Vagina (tissue), 2 donors: ENCODE results near the gene CELF4.

Experiments
- CTCF ChIP-seq, 3 experiments: fragments of 450-650 bp in 2 of 3; fragments of 200-600 bp in 1 of 3; sonication (generic) in 1 of 3; IDR thresholded peaks; one replicate each; pipeline ENCODE4 v1.5.1; 2017 to 2019; ENCODE audit warnings: antibody characterized with exemption in 3 of 3, mild to moderate bottlenecking in 2 of 3, moderate library complexity in 2 of 3
- POLR2A ChIP-seq, 2 donors: fragments of 450-650 bp; IDR thresholded peaks; one replicate each; pipeline ENCODE4 v1.6.1; 2017; ENCODE audit warnings: antibody characterized with exemption in 2 of 2, mild to moderate bottlenecking in 2 of 2, moderate library complexity in 2 of 2
- POLR2AphosphoS5 ChIP-seq, 2 donors: sonication (generic); formaldehyde crosslinking; IDR thresholded peaks; one replicate each; pipeline ENCODE4 v1.9.0; 2017; ENCODE audit warnings: antibody characterized with exemption in 2 of 2, mild to moderate bottlenecking in 2 of 2, low read depth in 1 of 2; ENCODE audit not compliant: insufficient read depth in 1 of 2

DNA sequence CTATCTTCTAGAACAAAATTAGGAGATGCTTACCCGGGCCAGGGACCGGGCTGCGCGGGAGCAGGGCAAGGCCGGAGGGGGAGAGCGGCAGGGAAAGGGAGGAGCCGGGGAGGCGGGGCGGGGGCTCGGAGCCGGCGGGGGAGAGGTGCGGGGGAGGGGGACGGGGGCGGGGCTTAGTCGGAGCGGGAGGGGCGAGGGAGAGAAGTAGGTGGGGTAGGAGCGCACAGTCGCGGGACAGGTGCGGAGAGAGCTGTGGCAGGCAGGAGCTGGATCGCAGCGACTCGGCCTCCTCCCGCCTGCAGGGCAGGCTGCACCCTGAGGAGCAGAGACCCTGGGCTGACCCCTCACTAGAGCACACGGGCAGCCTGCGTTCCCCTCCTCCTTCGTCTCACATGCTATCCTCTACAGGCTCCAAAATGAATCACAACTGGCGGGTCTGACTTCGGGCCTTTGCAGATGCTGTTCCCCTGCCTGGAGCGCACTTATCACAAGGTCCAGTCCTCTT lies 290.3 kb downstream of the CELF4 start:
- no peak for TF ChIP-seq CTCF (IDR thresholded peaks at IDR 0.05)
- TF ChIP-seq POLR2AphosphoS5 (IDR thresholded peaks at IDR 0.05; ENCODE audit: insufficient read depth in 1 of 2, low read depth in 1 of 2), result no peak
- TF ChIP-seq POLR2A (IDR thresholded peaks at IDR 0.05), result no peak
